ENCODE results near the gene SAMD1. TPM values are rescaled to one million over a fixed set of nuclear protein-coding genes. Genes with fewer than 3 reads are reported as not detected.

The SAMD1 gene
- total and polyA plus RNA-seq, 9 donors = 27.1 to 53.6 (median 44.6) TPM

- no peaks in the 10 kb centered on the region for H3K27me3 ChIP-seq (ENCODE audit: control insufficient read depth, insufficient read depth, low read length)
- DNase-seq = peak; percentile 55
- peaks cover 46% of the 10 kb centered on the region for H3K36me3 ChIP-seq (ENCODE audit: control insufficient read depth, insufficient read depth, low read length)
- peaks cover 9% of the 10 kb centered on the region for H3K9me3 ChIP-seq (replicated peaks; ENCODE audit: control insufficient read depth, low read depth, low read length)
- H3K27ac ChIP-seq (ENCODE audit: low read length) = peak overlapping the region; percentile 96
- 4% methylated on average over 7 of the region's 15 CpGs for WGBS (ENCODE audit: insufficient coverage)
- peak overlapping the region; percentile 71 for H3K4me3 ChIP-seq (ENCODE audit: low read length)
- peaks cover 20% of the 10 kb centered on the region for H3K4me1 ChIP-seq (ENCODE audit: control insufficient read depth, insufficient read depth, low read length)
These were observed 1.4 kb upstream of the SAMD1 start for GRCh38 chr19:14091813-14092462.

GRCh38 chr19:14091081-14091812, 696 bp upstream of the SAMD1 start:
- H3K36me3 ChIP-seq (ENCODE audit: control insufficient read depth, insufficient read depth, low read length) = peaks cover 46% of the 10 kb centered on the region
- WGBS (ENCODE audit: insufficient coverage) = 0% methylated on average over 46 of the region's 72 CpGs
- H3K4me1 ChIP-seq (ENCODE audit: control insufficient read depth, insufficient read depth, low read length) = peaks cover 20% of the 10 kb centered on the region
- DNase-seq = no peak
- H3K27me3 ChIP-seq (ENCODE audit: control insufficient read depth, insufficient read depth, low read length) = no peaks in the 10 kb centered on the region
- H3K27ac ChIP-seq (ENCODE audit: low read length) = peak overlapping the region; percentile 96
- peaks cover 9% of the 10 kb centered on the region for H3K9me3 ChIP-seq (replicated peaks; ENCODE audit: control insufficient read depth, low read depth, low read length)
- peak overlapping the region; percentile 71 for H3K4me3 ChIP-seq (ENCODE audit: low read length)

- WGBS (ENCODE audit: insufficient coverage) = under 1% methylated on average over 122 of the region's 142 CpGs
These were observed 666 bp downstream of the SAMD1 start for GRCh38 chr19:14089662-14090508.

GRCh38 chr19:14089412-14089661, 1.2 kb downstream of the SAMD1 start:
- H3K36me3 ChIP-seq (ENCODE audit: control insufficient read depth, insufficient read depth, low read length) = peaks cover 37% of the 10 kb centered on the region
- 3% methylated on average over 11 of the region's 16 CpGs for WGBS (ENCODE audit: insufficient coverage)
- no peaks in the 10 kb centered on the region for H3K27me3 ChIP-seq (ENCODE audit: control insufficient read depth, insufficient read depth, low read length)
- peaks cover 9% of the 10 kb centered on the region for H3K9me3 ChIP-seq (replicated peaks; ENCODE audit: control insufficient read depth, low read depth, low read length)
- H3K4me1 ChIP-seq (ENCODE audit: control insufficient read depth, insufficient read depth, low read length) = peaks cover 20% of the 10 kb centered on the region
- H3K27ac ChIP-seq (ENCODE audit: low read length) = no peak overlapping the region
- DNase-seq = peak; percentile 59
- peak overlapping the region; percentile 43 for H3K4me3 ChIP-seq (ENCODE audit: low read length)

More at GRCh38 chr19:14089662-14090508, 666 bp downstream of the SAMD1 start:
- Histone ChIP-seq H3K4me1 (ENCODE audit: control insufficient read depth, insufficient read depth, low read length) (peaks cover 20% of the 10 kb centered on the region), H3K36me3 (ENCODE audit: control insufficient read depth, insufficient read depth, low read length) (peaks cover 42% of the 10 kb centered on the region), H3K27ac (ENCODE audit: low read length) (no peak overlapping the region), H3K4me3 (ENCODE audit: low read length) (peak overlapping the region; percentile 43), H3K27me3 (ENCODE audit: control insufficient read depth, insufficient read depth, low read length) (no peaks in the 10 kb centered on the region), H3K9me3 (replicated peaks; ENCODE audit: control insufficient read depth, low read depth, low read length) (peaks cover 9% of the 10 kb centered on the region)
- peak; percentile 71 for DNase-seq

GRCh38 chr19:14088634-14089411, 1.7 kb downstream of the SAMD1 start:
- DNase-seq = no peak
- Histone ChIP-seq H3K27ac (ENCODE audit: low read length) (no peak overlapping the region), H3K27me3 (ENCODE audit: control insufficient read depth, insufficient read depth, low read length) (no peaks in the 10 kb centered on the region), H3K36me3 (ENCODE audit: control insufficient read depth, insufficient read depth, low read length) (peaks cover 36% of the 10 kb centered on the region), H3K4me1 (ENCODE audit: control insufficient read depth, insufficient read depth, low read length) (peaks cover 20% of the 10 kb centered on the region), H3K9me3 (replicated peaks; ENCODE audit: control insufficient read depth, low read depth, low read length) (peaks cover 9% of the 10 kb centered on the region), H3K4me3 (ENCODE audit: low read length) (peak overlapping the region; percentile 43)
- WGBS (ENCODE audit: insufficient coverage) = 80% methylated on average over 28 of the region's 30 CpGs

- H3K4me1 ChIP-seq (ENCODE audit: control insufficient read depth, insufficient read depth, low read length) = peaks cover 20% of the 10 kb centered on the region
- no peak overlapping the region for H3K4me3 ChIP-seq (ENCODE audit: low read length)
- no peak for DNase-seq
- no peaks in the 10 kb centered on the region for H3K9me3 ChIP-seq (replicated peaks; ENCODE audit: control insufficient read depth, low read depth, low read length)
- H3K27ac ChIP-seq (ENCODE audit: low read length) = no peak overlapping the region
- peaks cover 31% of the 10 kb centered on the region for H3K36me3 ChIP-seq (ENCODE audit: control insufficient read depth, insufficient read depth, low read length)
- WGBS (ENCODE audit: insufficient coverage) = no CpG with 5 or more reads among the region's 5 CpGs
- no peaks in the 10 kb centered on the region for H3K27me3 ChIP-seq (ENCODE audit: control insufficient read depth, insufficient read depth, low read length)
These were observed 4.5 kb downstream of the SAMD1 start for GRCh38 chr19:14086098-14086497.

- Histone ChIP-seq H3K27ac (ENCODE audit: low read length) (no peak within 1 kb of the TSS), H3K4me3 (ENCODE audit: low read length) (no peak within 1 kb of the TSS), H3K27me3 (ENCODE audit: control insufficient read depth, insufficient read depth, low read length) (no peaks in the 10 kb centered on the region), H3K9me3 (replicated peaks; ENCODE audit: control insufficient read depth, low read depth, low read length) (no peaks in the 10 kb centered on the region), H3K4me1 (ENCODE audit: control insufficient read depth, insufficient read depth, low read length) (peaks cover 24% of the 10 kb centered on the region), H3K36me3 (ENCODE audit: control insufficient read depth, insufficient read depth, low read length) (peaks cover 31% of the 10 kb centered on the region)
- DNase-seq = no peak
- WGBS (ENCODE audit: insufficient coverage) = 41% methylated on average over 39 of the region's 54 CpGs
These were observed 5.1 kb downstream of the SAMD1 start, which contains the start of gene C19orf67 for GRCh38 chr19:14085309-14085995. TSS of gene C19orf67 (minus strand) at chr19:14085783. CDS start at chr19:14085627, 156 bp downstream.

- no peak overlapping the region for H3K27ac ChIP-seq (ENCODE audit: low read length)
- H3K9me3 ChIP-seq (replicated peaks; ENCODE audit: control insufficient read depth, low read depth, low read length) = no peaks in the 10 kb centered on the region
- no peak overlapping the region for H3K4me3 ChIP-seq (ENCODE audit: low read length)
- peaks cover 17% of the 10 kb centered on the region for H3K4me1 ChIP-seq (ENCODE audit: control insufficient read depth, insufficient read depth, low read length)
- H3K36me3 ChIP-seq (ENCODE audit: control insufficient read depth, insufficient read depth, low read length) = peaks cover 17% of the 10 kb centered on the region
- no peak for DNase-seq
- H3K27me3 ChIP-seq (ENCODE audit: control insufficient read depth, insufficient read depth, low read length) = no peaks in the 10 kb centered on the region
- 50% methylated on average over 1 of the region's 1 CpG for WGBS (ENCODE audit: insufficient coverage)
These were observed 7.9 kb downstream of the SAMD1 start for GRCh38 chr19:14082675-14082960.

- peaks cover 17% of the 10 kb centered on the region for H3K4me1 ChIP-seq (ENCODE audit: control insufficient read depth, insufficient read depth, low read length)
- H3K4me3 ChIP-seq (ENCODE audit: low read length) = peak overlapping the region; percentile 96
- WGBS (ENCODE audit: insufficient coverage) = 23% methylated on average over 22 of the region's 24 CpGs
- H3K9me3 ChIP-seq (replicated peaks; ENCODE audit: control insufficient read depth, low read depth, low read length) = no peaks in the 10 kb centered on the region
- H3K27me3 ChIP-seq (ENCODE audit: control insufficient read depth, insufficient read depth, low read length) = no peaks in the 10 kb centered on the region
- peak overlapping the region; percentile 91 for H3K27ac ChIP-seq (ENCODE audit: low read length)
- DNase-seq = no peak
- peaks cover 12% of the 10 kb centered on the region for H3K36me3 ChIP-seq (ENCODE audit: control insufficient read depth, insufficient read depth, low read length)
These were observed 8.5 kb downstream of the SAMD1 start for GRCh38 chr19:14081797-14082674.
